Measurements from ENCODE around the gene RUSF1. TPM values are rescaled to one million over a fixed set of nuclear protein-coding genes. Genes with fewer than 3 reads are reported as not detected.

The RUSF1 gene
- polyA plus RNA-seq, 1 donor: 99.1 TPM

DNA sequence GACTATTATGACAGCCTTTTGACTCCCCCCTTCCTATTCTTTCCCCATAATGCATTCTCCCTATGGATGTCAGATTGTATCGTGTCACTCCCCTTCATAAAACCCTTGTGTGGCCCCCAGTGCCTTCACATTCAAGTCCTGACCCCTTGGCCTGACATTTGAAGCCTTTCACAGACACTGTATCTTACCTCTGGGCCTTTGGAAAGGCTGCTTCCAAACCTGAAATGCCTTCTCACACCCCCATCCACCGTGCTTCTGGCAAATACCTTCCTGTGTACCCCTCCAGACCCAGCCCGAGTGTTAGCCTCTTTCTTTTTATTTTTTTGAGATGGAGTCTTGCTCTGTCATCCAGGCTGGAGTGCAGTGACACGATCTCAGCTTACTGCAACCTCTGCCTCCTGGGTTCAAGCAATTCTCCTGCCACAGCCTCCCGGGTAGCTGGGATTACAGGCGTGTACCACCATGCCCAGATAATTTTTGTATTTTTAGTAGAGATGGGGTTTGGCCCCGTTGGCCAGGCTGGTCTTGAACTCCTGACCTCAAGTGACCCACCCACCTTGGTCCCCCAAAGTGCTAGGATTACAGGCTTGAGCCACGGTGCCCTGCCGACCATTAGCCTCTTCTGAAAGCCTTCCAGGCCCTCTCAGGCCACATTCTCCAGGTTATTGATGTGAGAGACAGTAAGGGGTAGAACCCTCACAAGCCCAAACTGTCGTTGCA, 46.8 kb downstream of the RUSF1 start:
- no peak overlapping the region for H3K27ac ChIP-seq (ENCODE audit: low read length)
- WGBS (ENCODE audit: insufficient coverage, low lambda C conversion rate): 83% methylated on average over 1 of the region's 10 CpGs
- no peaks in the 10 kb centered on the region for H3K9me3 ChIP-seq (ENCODE audit: control insufficient read depth, low read depth, low read length)
- DNase-seq: no peak
- H3K4me3 ChIP-seq (ENCODE audit: low read length): no peak overlapping the region
- H3K4me1 ChIP-seq (ENCODE audit: control insufficient read depth, insufficient read depth, low read length): peaks cover 22% of the 10 kb centered on the region
- peaks cover 47% of the 10 kb centered on the region for H3K36me3 ChIP-seq (ENCODE audit: control insufficient read depth, insufficient read depth, low read length)
- H3K27me3 ChIP-seq (ENCODE audit: control insufficient read depth, insufficient read depth, low read length): no peaks in the 10 kb centered on the region

DNA sequence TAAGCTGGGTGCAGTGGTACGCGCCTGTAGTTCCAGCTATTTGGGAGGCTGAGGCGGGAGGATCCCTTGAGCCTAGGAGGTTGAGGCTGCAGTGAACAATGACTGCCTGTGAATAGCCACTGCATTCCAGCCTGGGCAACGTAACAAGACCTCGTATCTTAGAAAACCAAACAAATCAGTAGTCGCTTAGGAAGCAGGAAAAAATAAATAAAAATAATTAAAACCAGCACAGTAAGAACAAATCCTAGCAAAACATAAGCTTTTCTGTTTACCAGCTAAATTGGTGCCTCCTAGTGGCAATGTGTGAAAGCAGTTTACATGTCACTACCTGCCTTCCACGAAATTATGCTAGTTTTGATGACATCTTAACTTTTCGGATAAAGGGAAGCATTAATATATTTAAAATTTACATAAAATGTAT, 47.6 kb downstream of the RUSF1 start:
- Histone ChIP-seq H3K4me3 (ENCODE audit: low read length) (peak overlapping the region; percentile 49), H3K27me3 (ENCODE audit: control insufficient read depth, insufficient read depth, low read length) (no peaks in the 10 kb centered on the region), H3K4me1 (ENCODE audit: control insufficient read depth, insufficient read depth, low read length) (peaks cover 22% of the 10 kb centered on the region), H3K36me3 (ENCODE audit: control insufficient read depth, insufficient read depth, low read length) (peaks cover 40% of the 10 kb centered on the region), H3K9me3 (ENCODE audit: control insufficient read depth, low read depth, low read length) (no peaks in the 10 kb centered on the region), H3K27ac (ENCODE audit: low read length) (peak overlapping the region; percentile 95)
- 60% methylated on average over 4 of the region's 8 CpGs for WGBS (ENCODE audit: insufficient coverage, low lambda C conversion rate)
- peak in 1 of 2 donors; percentile 32 for DNase-seq

DNA sequence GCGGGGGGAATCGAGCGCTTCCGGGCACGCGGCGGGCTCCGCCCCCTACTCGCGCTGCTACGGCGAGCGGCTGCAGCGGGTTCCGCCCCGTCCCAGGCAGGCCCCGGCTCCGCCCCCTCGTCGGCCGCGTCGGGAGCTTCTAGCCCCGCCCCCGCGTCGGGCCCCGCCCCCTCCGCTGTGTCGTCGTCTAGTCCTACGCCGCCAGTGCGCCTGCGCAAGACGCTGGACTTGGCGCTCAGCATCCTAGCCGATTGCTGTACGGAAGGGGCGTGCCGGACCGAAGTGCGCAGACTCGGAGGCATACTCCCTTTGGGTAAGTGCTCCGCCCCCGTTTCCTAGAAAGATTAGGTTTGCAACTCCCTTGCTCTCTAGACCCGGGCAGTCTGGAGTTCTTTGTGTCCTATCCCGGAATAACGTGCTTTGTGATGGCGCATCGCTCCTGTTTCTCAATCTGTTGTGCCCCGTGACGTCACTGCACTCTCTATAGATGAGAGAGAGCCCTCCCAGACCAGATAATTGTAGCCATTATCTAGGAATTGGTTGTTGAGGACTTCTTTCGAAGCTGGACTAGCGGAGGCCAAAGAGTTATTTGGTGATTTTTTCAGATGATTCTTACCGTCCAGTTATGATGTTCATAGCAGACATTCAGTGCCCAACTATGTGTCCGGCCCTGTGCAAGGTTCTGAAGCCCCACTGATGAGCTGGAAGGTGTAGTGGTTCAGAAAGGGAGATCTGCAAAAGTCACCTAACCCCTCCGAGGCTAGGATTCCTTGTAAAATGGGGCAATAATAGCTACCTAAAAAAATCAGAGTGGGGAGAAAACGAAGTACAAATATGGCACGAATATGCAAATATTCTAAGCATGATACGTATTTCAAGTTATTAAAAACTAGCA, 48.3 kb downstream of the RUSF1 start:
- no peaks in the 10 kb centered on the region for H3K27me3 ChIP-seq (ENCODE audit: control insufficient read depth, insufficient read depth, low read length)
- peak overlapping the region; percentile 95 for H3K27ac ChIP-seq (ENCODE audit: low read length)
- DNase-seq: peak; percentile 99 to 100
- peaks cover 39% of the 10 kb centered on the region for H3K36me3 ChIP-seq (ENCODE audit: control insufficient read depth, insufficient read depth, low read length)
- H3K9me3 ChIP-seq (ENCODE audit: control insufficient read depth, low read depth, low read length): no peaks in the 10 kb centered on the region
- H3K4me3 ChIP-seq (ENCODE audit: low read length): peak overlapping the region; percentile 67
- H3K4me1 ChIP-seq (ENCODE audit: control insufficient read depth, insufficient read depth, low read length): peaks cover 22% of the 10 kb centered on the region
- 20% methylated on average over 1 of the region's 61 CpGs for WGBS (ENCODE audit: insufficient coverage, low lambda C conversion rate)

DNA sequence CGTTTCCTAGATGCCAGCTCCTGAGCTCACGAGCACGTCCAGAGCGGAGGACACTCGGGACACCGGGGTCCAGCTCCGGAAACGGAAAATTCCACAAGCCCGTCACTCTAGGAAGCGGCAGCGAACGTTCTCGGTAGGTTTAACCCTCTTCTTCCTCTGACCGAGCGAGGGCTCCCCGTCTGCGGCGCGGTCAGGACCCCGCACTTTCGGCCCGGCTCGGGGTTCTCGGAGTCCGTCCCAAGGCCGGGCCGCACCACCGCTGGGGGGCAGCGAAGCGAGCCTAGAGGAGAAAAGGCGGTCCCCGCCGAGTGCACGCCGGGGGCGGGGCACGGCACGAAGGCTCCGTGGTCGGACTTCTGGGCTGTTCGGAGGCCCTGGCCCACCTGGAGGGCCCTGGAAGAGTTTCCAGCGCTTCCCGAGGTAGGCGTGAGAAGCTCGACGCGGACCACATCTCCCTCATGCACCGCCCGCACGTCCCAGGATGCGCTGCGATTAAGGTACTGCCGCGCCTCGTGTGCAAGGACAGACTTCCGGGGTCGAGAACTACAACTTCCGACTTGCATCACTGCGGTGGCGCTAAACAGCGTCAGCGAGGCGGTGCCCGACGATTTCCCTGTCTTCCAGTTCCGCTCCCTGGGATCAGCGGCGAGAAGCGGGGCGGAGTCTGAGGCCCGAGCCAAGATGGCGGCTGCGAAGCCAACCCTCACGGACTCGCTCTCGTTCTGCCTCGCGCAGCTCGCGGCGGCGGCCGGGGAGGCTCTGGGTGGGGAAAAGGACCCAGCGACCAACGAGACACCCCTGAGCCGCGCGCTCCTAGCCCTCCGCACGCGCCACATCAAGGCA, 49.1 kb downstream of the RUSF1 start, which contains the start of gene ARMC5:
TSS of gene ARMC5 (plus strand) at position 658 of the 843 bp plus-strand sequence. CDS start at position 682, 24 bp downstream.
- WGBS (ENCODE audit: insufficient coverage, low lambda C conversion rate): no CpG with 5 or more reads among the region's 91 CpGs
- H3K36me3 ChIP-seq (ENCODE audit: control insufficient read depth, insufficient read depth, low read length): peaks cover 33% of the 10 kb centered on the region
- H3K4me1 ChIP-seq (ENCODE audit: control insufficient read depth, insufficient read depth, low read length): peaks cover 22% of the 10 kb centered on the region

DNA sequence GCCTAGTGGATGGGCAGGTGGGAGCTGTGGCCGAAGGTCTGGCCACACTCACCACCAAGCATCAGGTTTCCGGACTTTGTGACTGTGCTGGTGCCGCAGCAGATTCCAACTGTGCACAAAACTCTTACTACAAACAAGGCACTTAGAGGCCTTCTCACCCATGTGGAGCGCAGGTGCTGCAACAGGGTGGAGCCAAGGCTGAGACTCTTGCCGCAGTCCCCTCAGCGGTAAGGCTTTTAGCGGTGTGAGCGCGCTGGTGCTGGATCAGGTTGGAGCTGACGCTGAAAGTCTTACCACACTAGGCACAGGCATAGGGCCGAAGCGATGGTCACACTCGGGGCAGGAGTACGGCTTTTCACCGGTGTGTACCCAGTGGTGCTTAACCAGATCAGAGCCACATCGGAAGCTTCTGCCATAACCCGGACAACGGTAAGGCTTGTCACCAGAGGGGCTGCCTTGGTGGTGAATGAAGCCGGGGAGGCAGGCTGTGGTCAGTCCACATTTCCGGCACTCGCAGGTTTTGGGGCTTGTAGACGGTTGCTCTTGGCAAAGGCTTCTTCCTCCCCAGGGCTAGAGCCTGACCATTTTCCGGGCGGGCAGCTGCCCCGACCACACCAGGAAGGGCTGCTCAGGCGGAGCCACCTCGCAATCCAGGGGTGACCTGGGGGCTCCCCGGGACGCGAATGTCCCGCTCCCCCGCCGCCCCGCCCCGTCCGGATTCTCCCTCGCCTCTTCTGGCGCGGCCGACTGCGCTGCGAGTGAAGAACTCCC, 49.9 kb downstream of the RUSF1 start:
- Histone ChIP-seq H3K27ac (ENCODE audit: low read length) (peak overlapping the region; percentile 85), H3K9me3 (ENCODE audit: control insufficient read depth, low read depth, low read length) (no peaks in the 10 kb centered on the region), H3K4me1 (ENCODE audit: control insufficient read depth, insufficient read depth, low read length) (peaks cover 22% of the 10 kb centered on the region), H3K27me3 (ENCODE audit: control insufficient read depth, insufficient read depth, low read length) (no peaks in the 10 kb centered on the region), H3K36me3 (ENCODE audit: control insufficient read depth, insufficient read depth, low read length) (peaks cover 25% of the 10 kb centered on the region), H3K4me3 (ENCODE audit: low read length) (peak overlapping the region; percentile 67)
- WGBS (ENCODE audit: insufficient coverage, low lambda C conversion rate): no CpG with 5 or more reads among the region's 42 CpGs
- peak; percentile 66 to 84 for DNase-seq

More for the DNA sequence above, 49.1 kb downstream of the RUSF1 start, which contains the start of gene ARMC5:
- Histone ChIP-seq H3K4me3 (ENCODE audit: low read length) (peak within 1 kb of the TSS; percentile 67), H3K9me3 (ENCODE audit: control insufficient read depth, low read depth, low read length) (no peaks in the 10 kb centered on the region), H3K27ac (ENCODE audit: low read length) (peak within 1 kb of the TSS; percentile 95), H3K27me3 (ENCODE audit: control insufficient read depth, insufficient read depth, low read length) (no peaks in the 10 kb centered on the region)
- DNase-seq: peak; percentile 98 to 99

DNA sequence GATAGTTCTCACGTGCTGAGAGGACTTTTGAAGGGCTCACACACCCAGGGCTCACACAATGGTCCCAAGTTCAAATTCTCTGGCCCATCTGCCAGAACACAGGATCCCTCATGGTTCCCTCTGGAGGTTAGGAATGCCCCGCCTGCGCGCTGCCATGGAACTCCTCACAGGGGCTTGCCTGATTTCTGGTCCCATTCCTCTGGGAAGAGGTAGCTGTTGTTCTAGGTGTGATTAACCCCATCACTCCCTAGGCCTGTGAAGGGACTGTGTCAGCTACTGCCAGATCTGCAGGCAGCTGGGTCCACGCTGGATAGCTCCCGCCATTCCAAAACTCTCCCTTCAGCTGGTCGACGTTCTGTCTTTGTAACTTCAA, 51.2 kb downstream of the RUSF1 start:
- DNase-seq: no peak
- Histone ChIP-seq H3K4me1 (ENCODE audit: control insufficient read depth, insufficient read depth, low read length) (peaks cover 22% of the 10 kb centered on the region), H3K9me3 (ENCODE audit: control insufficient read depth, low read depth, low read length) (no peaks in the 10 kb centered on the region), H3K27me3 (ENCODE audit: control insufficient read depth, insufficient read depth, low read length) (no peaks in the 10 kb centered on the region), H3K36me3 (ENCODE audit: control insufficient read depth, insufficient read depth, low read length) (peaks cover 14% of the 10 kb centered on the region), H3K4me3 (ENCODE audit: low read length) (no peak overlapping the region), H3K27ac (ENCODE audit: low read length) (no peak overlapping the region)
- WGBS (ENCODE audit: insufficient coverage, low lambda C conversion rate): no CpG with 5 or more reads among the region's 8 CpGs

DNA sequence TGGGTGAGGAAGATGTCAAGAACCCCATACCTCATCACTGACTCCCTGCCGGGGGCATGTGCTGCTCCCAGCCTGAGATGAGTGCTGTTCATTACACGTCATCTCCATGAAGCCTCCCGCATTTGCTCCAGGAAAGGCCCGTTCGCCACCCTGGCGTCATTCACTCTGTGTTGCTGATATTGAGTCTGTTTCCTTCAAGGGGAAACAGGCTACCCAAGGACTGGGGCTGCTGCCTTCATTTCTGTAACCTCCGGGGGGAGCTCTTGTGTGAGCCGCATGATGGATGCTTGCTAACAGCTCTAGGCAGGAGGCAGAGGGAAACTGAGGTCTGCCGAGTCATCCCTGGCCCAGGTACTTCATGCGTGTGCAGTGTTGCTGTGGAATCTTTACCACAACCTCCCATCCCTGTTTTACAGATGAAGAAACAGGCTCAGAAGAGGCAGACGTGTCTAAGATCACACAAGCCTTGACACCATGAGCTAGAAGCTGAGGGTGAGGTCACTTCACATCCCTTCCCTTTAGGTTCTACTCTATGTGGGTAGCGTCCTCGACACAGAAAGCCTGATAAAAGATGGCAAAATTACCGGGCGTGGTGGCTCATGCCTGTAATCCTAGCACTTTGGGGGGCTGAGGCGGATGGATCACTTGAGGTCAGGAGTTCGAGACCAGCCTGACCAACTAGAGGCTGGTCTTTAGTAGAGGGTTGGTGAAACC, 52.4 kb downstream of the RUSF1 start:
- Histone ChIP-seq H3K4me3 (ENCODE audit: low read length) (no peak overlapping the region), H3K9me3 (ENCODE audit: control insufficient read depth, low read depth, low read length) (no peaks in the 10 kb centered on the region), H3K27me3 (ENCODE audit: control insufficient read depth, insufficient read depth, low read length) (no peaks in the 10 kb centered on the region), H3K27ac (ENCODE audit: low read length) (no peak overlapping the region), H3K36me3 (ENCODE audit: control insufficient read depth, insufficient read depth, low read length) (peaks cover 9% of the 10 kb centered on the region), H3K4me1 (ENCODE audit: control insufficient read depth, insufficient read depth, low read length) (peaks cover 22% of the 10 kb centered on the region)
- DNase-seq: no peak
- WGBS (ENCODE audit: insufficient coverage, low lambda C conversion rate): no CpG with 5 or more reads among the region's 17 CpGs

DNA sequence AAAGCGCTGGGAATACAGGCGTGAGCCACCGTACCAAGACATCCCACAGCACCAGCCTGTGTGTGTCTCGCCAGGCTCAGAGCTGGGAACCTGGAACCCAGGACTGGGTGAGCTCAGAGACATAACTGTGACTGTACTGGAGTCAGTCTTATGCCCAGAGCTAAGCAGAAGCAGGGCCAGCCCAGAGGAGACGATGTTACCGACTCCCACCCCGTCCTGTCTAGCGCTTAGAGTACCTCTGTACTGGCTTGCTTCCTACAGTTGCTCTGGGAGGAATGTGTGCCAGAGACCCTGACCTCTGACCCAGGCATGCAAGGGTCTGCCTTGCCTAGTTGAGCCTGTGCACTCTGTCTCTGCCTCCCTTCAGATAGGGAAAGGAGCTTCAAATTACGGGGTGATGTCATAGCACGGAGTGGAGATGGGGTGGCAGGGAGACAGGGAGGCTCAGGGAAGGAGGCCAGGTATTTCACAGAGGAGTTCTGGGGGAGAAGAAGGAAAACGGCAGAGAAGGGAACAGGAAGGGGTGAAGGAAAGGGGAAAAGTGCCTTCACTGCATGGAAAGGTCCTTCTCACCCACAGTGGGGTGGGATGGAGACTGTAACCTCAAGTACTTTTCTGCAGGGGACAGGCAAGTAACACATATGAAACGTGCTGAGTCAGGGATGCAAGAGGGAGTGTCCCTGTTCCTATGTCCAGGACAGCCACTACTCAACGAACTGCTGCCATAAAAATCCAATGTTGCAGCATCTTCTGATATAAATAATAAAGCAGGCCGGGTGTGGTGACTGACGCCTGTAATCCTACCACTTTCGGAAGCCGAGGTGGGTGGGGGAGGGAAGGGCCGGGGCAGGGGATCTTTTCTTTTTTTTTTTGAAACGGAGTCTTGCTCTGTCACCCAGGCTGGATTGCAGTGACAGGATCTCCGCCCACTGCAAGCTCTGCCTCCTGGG, 54.7 kb downstream of the RUSF1 start:
- Histone ChIP-seq H3K4me1 (ENCODE audit: control insufficient read depth, insufficient read depth, low read length) (peaks cover 17% of the 10 kb centered on the region), H3K27me3 (ENCODE audit: control insufficient read depth, insufficient read depth, low read length) (no peaks in the 10 kb centered on the region), H3K36me3 (ENCODE audit: control insufficient read depth, insufficient read depth, low read length) (peaks cover 9% of the 10 kb centered on the region), H3K27ac (ENCODE audit: low read length) (no peak overlapping the region), H3K9me3 (ENCODE audit: control insufficient read depth, low read depth, low read length) (no peaks in the 10 kb centered on the region), H3K4me3 (ENCODE audit: low read length) (no peak overlapping the region)
- WGBS (ENCODE audit: insufficient coverage, low lambda C conversion rate): 20% methylated on average over 1 of the region's 20 CpGs
- DNase-seq: peak; percentile 44 to 68
